Endodermal cell (in vitro differentiated cells): Measurements from ENCODE around the gene MED23. TPM values are rescaled to one million over a fixed set of nuclear protein-coding genes. Genes with fewer than 3 reads are reported as not detected.
A peak's percentile ranks its signal among the peaks of the same experiment; 100 is the strongest.

Experiments
- DNase-seq: peaks from one replicate; pipeline ENCODE4 v3.0.0-alpha.2; 2017
- H3K27ac ChIP-seq: 2 replicates; pipeline ENCODE4 v1.5.1; 2013; ENCODE audit warnings: mild to moderate bottlenecking, low read depth, low read length, moderate library complexity
- H3K27me3 ChIP-seq: 2 replicates; pipeline ENCODE4 v1.6.1; 2013; ENCODE audit warnings: mild to moderate bottlenecking, low read length, moderate library complexity; ENCODE audit not compliant: insufficient read depth, control insufficient read depth, poor library complexity, severe bottlenecking
- H3K36me3 ChIP-seq: 2 replicates; pipeline ENCODE4 v1.7.0; 2013; ENCODE audit warnings: mild to moderate bottlenecking, low read length, moderate library complexity; ENCODE audit not compliant: control insufficient read depth, insufficient read depth
- H3K4me1 ChIP-seq: one replicate; pipeline ENCODE4 v1.7.0; 2013; ENCODE audit warnings: low read length; ENCODE audit not compliant: control insufficient read depth, insufficient read depth
- H3K4me3 ChIP-seq: 2 replicates; pipeline ENCODE4 v1.5.1; 2013; ENCODE audit warnings: mild to moderate bottlenecking, low read length, moderate library complexity
- H3K9ac ChIP-seq: 2 replicates; pipeline ENCODE4 v1.6.1; 2013; ENCODE audit warnings: mild to moderate bottlenecking, low read length, moderate library complexity; ENCODE audit not compliant: poor library complexity, severe bottlenecking; ENCODE audit errors: extremely low read depth
- H3K9me3 ChIP-seq: 2 replicates; pipeline ENCODE4 v1.6.1; 2013; ENCODE audit warnings: mild to moderate bottlenecking, low read length, moderate library complexity; ENCODE audit not compliant: control insufficient read depth
- H3K27ac Mint-ChIP-seq: 2 replicates; pipeline ENCODE4 v1.8.0; 2020; ENCODE audit warnings: mixed read lengths
- H3K27me3 Mint-ChIP-seq: 2 replicates; pipeline ENCODE4 v1.8.0; 2021; ENCODE audit warnings: mild to moderate bottlenecking, mixed read lengths; ENCODE audit not compliant: insufficient read depth
- H3K36me3 Mint-ChIP-seq: 2 replicates; pipeline ENCODE4 v1.8.0; 2020; ENCODE audit warnings: low read depth, mixed read lengths
- H3K4me1 Mint-ChIP-seq: 2 replicates; pipeline ENCODE4 v1.8.0; 2020; ENCODE audit warnings: mixed read lengths
- H3K4me3 Mint-ChIP-seq: 2 replicates; pipeline ENCODE4 v1.8.0; 2020; ENCODE audit warnings: mild to moderate bottlenecking, moderate library complexity, mixed read lengths
- H3K9me3 Mint-ChIP-seq: 2 replicates; pipeline ENCODE4 v1.8.0; 2020; ENCODE audit warnings: mild to moderate bottlenecking, mixed read lengths
- WGBS, 2 experiments: methylation state at CpG; one replicate each; pipeline versions ENCODE4 v1.1.5 to v1.1.7; 2013; ENCODE audit warnings: missing lambda C conversion rate in 2 of 2, mixed read lengths in 1 of 2; ENCODE audit not compliant: insufficient coverage in 1 of 2, insufficient read length in 1 of 2; 5-methylcytosine and 5-hydroxymethylcytosine counted together
- total RNA-seq, 2 donors: library from RNA; stranded (reverse); fragmentation: NEBNext Ultra II Directional in 1 of 2; extraction: Animal tissue kit (Norgen Biotek cat#: 25700) in 1 of 2; gene quantifications; 2 replicates in 1 of 2; 3 replicates in 1 of 2; pipeline ENCODE4 v1.2.1, GENCODE V29; 2021
- TF ChIP-seq, protein P1 (sequence below): fragments of 200-600 bp; sonication (generic); conservative IDR thresholded peaks from 2 replicates; pipeline ENCODE4 v1.5.0; 2021; ENCODE audit warnings: antibody characterized with exemption, mild to moderate bottlenecking

Gene MED23
- total RNA-seq, 2 donors from 2014 or later = 23.3 to 26.2 TPM

DNA sequence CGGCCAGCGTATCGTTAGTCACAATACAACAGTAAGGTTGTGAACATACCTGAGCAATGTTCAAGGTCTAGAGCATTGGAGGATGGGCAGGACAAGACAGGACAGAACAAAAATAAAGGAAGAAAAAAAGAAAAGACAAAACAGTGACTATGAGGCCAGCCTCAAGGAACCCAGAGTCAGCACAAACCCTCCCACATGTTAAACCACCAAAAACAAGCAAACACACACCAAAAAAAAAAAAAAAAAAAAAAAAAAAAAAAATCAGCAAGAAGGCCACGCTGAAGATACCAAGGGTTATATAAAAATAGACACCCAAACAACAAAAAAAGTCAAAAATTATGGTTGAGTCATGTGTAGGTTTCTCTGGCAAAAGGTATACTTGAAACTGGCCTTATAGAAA is 12.8 kb downstream of the MED23 start:
- no peak overlapping the region for H3K9ac ChIP-seq
- H3K27ac ChIP-seq = no peak overlapping the region
- DNase-seq = no peak
- Mint-ChIP-seq H3K27me3 (no peaks in the 10 kb centered on the region), H3K9me3 (no peaks in the 10 kb centered on the region), H3K27ac (peak overlapping the region; percentile 24), H3K4me3 (no peak overlapping the region), H3K4me1 (no peaks in the 10 kb centered on the region), H3K36me3 (peaks cover 31% of the 10 kb centered on the region)
- WGBS, 2 experiments = 98 to 100% methylated on average over 1 to 3 of the region's 4 CpGs
- H3K27me3 ChIP-seq = no peaks in the 10 kb centered on the region
- H3K9me3 ChIP-seq = no peaks in the 10 kb centered on the region
- TF ChIP-seq, protein P1, sequence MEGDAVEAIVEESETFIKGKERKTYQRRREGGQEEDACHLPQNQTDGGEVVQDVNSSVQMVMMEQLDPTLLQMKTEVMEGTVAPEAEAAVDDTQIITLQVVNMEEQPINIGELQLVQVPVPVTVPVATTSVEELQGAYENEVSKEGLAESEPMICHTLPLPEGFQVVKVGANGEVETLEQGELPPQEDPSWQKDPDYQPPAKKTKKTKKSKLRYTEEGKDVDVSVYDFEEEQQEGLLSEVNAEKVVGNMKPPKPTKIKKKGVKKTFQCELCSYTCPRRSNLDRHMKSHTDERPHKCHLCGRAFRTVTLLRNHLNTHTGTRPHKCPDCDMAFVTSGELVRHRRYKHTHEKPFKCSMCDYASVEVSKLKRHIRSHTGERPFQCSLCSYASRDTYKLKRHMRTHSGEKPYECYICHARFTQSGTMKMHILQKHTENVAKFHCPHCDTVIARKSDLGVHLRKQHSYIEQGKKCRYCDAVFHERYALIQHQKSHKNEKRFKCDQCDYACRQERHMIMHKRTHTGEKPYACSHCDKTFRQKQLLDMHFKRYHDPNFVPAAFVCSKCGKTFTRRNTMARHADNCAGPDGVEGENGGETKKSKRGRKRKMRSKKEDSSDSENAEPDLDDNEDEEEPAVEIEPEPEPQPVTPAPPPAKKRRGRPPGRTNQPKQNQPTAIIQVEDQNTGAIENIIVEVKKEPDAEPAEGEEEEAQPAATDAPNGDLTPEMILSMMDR = no peak
- peaks cover 82% of the 10 kb centered on the region for H3K36me3 ChIP-seq
- no peaks in the 10 kb centered on the region for H3K4me1 ChIP-seq
- no peak overlapping the region for H3K4me3 ChIP-seq

DNA sequence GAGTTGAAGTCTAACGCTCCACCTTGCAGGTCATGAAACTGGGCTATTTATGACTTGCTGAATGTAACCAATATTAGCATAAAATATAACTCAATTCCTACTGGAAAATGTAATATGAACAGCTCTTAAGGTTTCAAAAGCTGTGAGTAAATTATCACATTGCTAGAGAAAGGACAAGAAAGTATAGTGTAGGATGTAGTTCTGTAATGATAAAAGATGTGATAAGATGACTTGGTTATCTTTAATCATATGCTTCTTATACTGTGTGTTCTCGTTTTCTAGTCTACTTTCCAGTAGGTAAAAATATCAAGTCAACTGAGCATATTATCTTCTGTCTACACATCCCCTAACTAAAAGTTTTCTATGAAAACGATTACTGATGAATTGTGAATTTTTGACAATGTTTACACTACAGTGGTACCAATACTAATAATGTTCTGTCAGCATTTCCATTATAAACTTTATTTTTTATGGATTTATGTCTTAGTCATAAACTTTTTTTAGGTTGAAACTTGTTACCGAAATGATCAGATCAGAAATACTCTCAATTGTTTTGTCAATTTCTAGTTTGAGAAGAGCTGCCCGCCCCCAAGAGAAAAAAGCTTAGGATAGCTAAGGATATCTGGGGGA is 14.6 kb downstream of the MED23 start:
- WGBS, 2 experiments = 98 to 100% methylated on average over 2 to 5 of the region's 5 CpGs
- Mint-ChIP-seq H3K4me1 (no peaks in the 10 kb centered on the region), H3K36me3 (peaks cover 32% of the 10 kb centered on the region), H3K9me3 (no peaks in the 10 kb centered on the region), H3K27me3 (no peaks in the 10 kb centered on the region), H3K27ac (no peak overlapping the region), H3K4me3 (no peak overlapping the region)
- Histone ChIP-seq H3K9me3 (no peaks in the 10 kb centered on the region), H3K36me3 (peaks cover 72% of the 10 kb centered on the region), H3K4me3 (no peak overlapping the region), H3K27me3 (no peaks in the 10 kb centered on the region), H3K27ac (no peak overlapping the region), H3K4me1 (no peaks in the 10 kb centered on the region), H3K9ac (no peak overlapping the region)
- TF ChIP-seq, protein P1 = no peak
- DNase-seq = no peak

DNA sequence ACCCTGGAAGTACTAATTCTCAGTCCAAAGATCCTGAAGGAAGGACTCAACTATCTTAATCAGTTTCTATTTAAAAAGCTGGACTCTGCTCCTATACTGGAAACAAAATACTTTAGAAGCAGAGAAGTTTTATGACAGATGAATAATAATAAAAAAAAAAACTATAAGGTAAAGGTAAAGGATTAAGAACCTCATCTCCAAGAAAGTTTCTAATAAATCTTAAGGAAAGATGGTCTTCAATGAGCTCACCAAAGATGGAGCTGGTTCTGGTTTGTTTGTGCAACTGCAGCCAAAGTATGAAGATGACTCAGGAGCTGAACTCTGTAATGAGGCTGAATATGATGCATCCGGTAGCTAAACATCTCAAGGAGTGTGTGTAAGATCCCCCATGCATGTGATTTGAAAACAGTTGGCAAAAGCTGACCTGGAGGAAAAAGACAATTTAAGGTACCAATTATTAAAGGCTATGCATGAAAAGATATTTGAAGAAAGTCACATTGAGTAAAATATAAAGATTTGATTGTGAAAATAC is 25.2 kb downstream of the MED23 start:
- peaks cover 76% of the 10 kb centered on the region for H3K36me3 ChIP-seq
- H3K27ac ChIP-seq = no peak overlapping the region
- TF ChIP-seq, protein P1 = no peak
- H3K9ac ChIP-seq = no peak overlapping the region
- no peaks in the 10 kb centered on the region for H3K27me3 ChIP-seq
- Mint-ChIP-seq H3K9me3 (no peaks in the 10 kb centered on the region), H3K4me1 (no peaks in the 10 kb centered on the region), H3K4me3 (no peak overlapping the region), H3K36me3 (peaks cover 44% of the 10 kb centered on the region), H3K27ac (no peak overlapping the region), H3K27me3 (no peaks in the 10 kb centered on the region)
- no peaks in the 10 kb centered on the region for H3K4me1 ChIP-seq
- 93% methylated on average over 1 of the region's 1 CpG; no CpG with 5 or more reads in 1 of the 2 experiments for WGBS, 2 experiments
- H3K9me3 ChIP-seq = no peaks in the 10 kb centered on the region
- DNase-seq = no peak
- no peak overlapping the region for H3K4me3 ChIP-seq
